Measurements from ENCODE around the gene YY1. TPM values are rescaled to one million over a fixed set of nuclear protein-coding genes. Genes with fewer than 3 reads are reported as not detected.

Gene YY1
- total and polyA plus RNA-seq, 2 of the 4 experiments (the other 2 are of a cell fraction) = 21.7 to 29.9 TPM

GRCh38 chr14:100278702-100279101 lies 39.8 kb downstream of the YY1 start:
- dilution Hi-C loops (cut with HindIII; ENCODE audit: low sequenced_read_pairs, unreplicated experiment) (no loop called here), in situ Hi-C loops (cut with MboI; ENCODE audit: low sequenced_read_pairs) (no loop called here), intact Hi-C loops (cut with micrococcal nuclease) (no loop called here)
- Histone ChIP-seq H2BK15ac (ENCODE audit: low read depth, low read length) (no peak overlapping the region), H3K9me1 (ENCODE audit: insufficient read depth, low read length) (peaks cover 35% of the 10 kb centered on the region), H3K27me3 (ENCODE audit: control insufficient read depth, insufficient read depth, low read length) (no peaks in the 10 kb centered on the region), H3K27ac (ENCODE audit: insufficient read depth, low read length) (no peak overlapping the region), H3K56ac (ENCODE audit: extremely low read depth, insufficient read depth, low read length) (no peak overlapping the region), H3K4me1 (ENCODE audit: control insufficient read depth, insufficient read depth, low read length) (peaks cover 11% of the 10 kb centered on the region), H2BK20ac (ENCODE audit: low read depth, low read length) (no peak overlapping the region), H3K14ac (replicated peaks; ENCODE audit: low read depth, low read length) (no peak overlapping the region), H2AK5ac (ENCODE audit: low read depth, low read length) (no peak overlapping the region), H3K9ac (ENCODE audit: low read depth, low read length) (no peak overlapping the region), H2AFZ (replicated peaks; ENCODE audit: low read length, poor library complexity) (peak overlapping the region; percentile 45), H3K4ac (ENCODE audit: low read depth, low read length) (0 out of 2 replicates have a peak overlapping the region, but pooled peaks have one; percentile 13), H3K18ac (ENCODE audit: low read depth, low read length) (no peak overlapping the region), H2BK5ac (ENCODE audit: low read depth, low read length, poor library complexity, severe bottlenecking) (peak overlapping the region; percentile 45), H3K4me2 (ENCODE audit: low read depth, low read length) (0 out of 2 replicates have a peak overlapping the region, but pooled peaks have one; percentile 5), H2AK9ac (replicated peaks; ENCODE audit: low read depth, low read length, poor library complexity) (peak overlapping the region; percentile 16), H4K91ac (ENCODE audit: insufficient read depth, low read depth, low read length) (no peak overlapping the region), H4K8ac (ENCODE audit: low read depth in 2 of 2, low read length in 2 of 2) (0 out of 4 replicates have a peak overlapping the region, but pooled peaks of 1 of the 2 experiments have one; percentile 25), H3K23ac (ENCODE audit: low read depth, low read length) (no peak overlapping the region), H3K4me3 (ENCODE audit: insufficient read depth, low read depth, low read length) (no peak overlapping the region), H4K20me1 (ENCODE audit: insufficient read depth, low read length) (peaks cover 55% of the 10 kb centered on the region), H4K5ac (ENCODE audit: low read depth, low read length) (no peak overlapping the region), H3K79me1 (ENCODE audit: low read depth in 1 of 2, low read length in 2 of 2) (peaks cover 46 to 81% of the 10 kb centered on the region in 2 experiments), H2BK120ac (ENCODE audit: low read depth, low read length) (no peak overlapping the region), H3K9me3 (ENCODE audit: control insufficient read depth, insufficient read depth, low read length) (no peaks in the 10 kb centered on the region), H3K36me3 (ENCODE audit: control insufficient read depth, insufficient read depth, low read length) (peaks cover 26% of the 10 kb centered on the region)
- WGBS, 2 experiments (ENCODE audit: extremely low coverage in 2 of 2, insufficient read length in 1 of 2) = 97% methylated on average over 5 of the region's 8 CpGs; no CpG with 5 or more reads in 1 of the 2 experiments
- ChIA-PET POLR2A (ENCODE audit: unreplicated experiment) (no interaction called here), CTCF (interaction anchor here (0.6 to 1.4 kb wide), 3 partner anchors 8 to 38 kb away, joined by 3 to 5 read pairs (median 4); no protein-coding TSS in a partner anchor)
- ATAC-seq (ENCODE audit: low read depth) (peak; percentile 79), DNase-seq (peak; percentile 67)
- no TSS peak for BruUV-seq (replicated peaks)
- peak; percentile 35 for TF ChIP-seq RAD21 (IDR thresholded peaks at IDR 0.05; ENCODE audit: low read length)
- TF ChIP-seq, protein P1, sequence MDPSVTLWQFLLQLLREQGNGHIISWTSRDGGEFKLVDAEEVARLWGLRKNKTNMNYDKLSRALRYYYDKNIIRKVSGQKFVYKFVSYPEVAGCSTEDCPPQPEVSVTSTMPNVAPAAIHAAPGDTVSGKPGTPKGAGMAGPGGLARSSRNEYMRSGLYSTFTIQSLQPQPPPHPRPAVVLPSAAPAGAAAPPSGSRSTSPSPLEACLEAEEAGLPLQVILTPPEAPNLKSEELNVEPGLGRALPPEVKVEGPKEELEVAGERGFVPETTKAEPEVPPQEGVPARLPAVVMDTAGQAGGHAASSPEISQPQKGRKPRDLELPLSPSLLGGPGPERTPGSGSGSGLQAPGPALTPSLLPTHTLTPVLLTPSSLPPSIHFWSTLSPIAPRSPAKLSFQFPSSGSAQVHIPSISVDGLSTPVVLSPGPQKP (IDR thresholded peaks at IDR 0.05; ENCODE audit: borderline replicate concordance, low read depth, low read length) = no peak
- no peak for TF ChIP-seq BHLHE40 (IDR thresholded peaks at IDR 0.05; ENCODE audit: low read depth, low read length)
- 0 out of 2 replicates have a peak, but pooled peaks have one; percentile 14 for TF ChIP-seq CEBPB (IDR thresholded peaks at IDR 0.05; ENCODE audit: low read depth, low read length)
- TF ChIP-seq USF2 (IDR thresholded peaks at IDR 0.05; ENCODE audit: low read depth, low read length) = no peak
- no peak for TF ChIP-seq MXI1 (IDR thresholded peaks at IDR 0.05; ENCODE audit: borderline replicate concordance, low read depth, low read length)
- TF ChIP-seq SMC3 (IDR thresholded peaks at IDR 0.05; ENCODE audit: low read depth, low read length) = peak; percentile 27; the same call in 1 of the 2 replicates
- TF ChIP-seq CHD1 (IDR thresholded peaks at IDR 0.05; ENCODE audit: low read depth, low read length) = no peak
- TF ChIP-seq NFE2L2 (IDR thresholded peaks at IDR 0.05; ENCODE audit: low read depth, low read length) = no peak
- TF ChIP-seq RCOR1 (IDR thresholded peaks at IDR 0.05; ENCODE audit: insufficient replicate concordance, low read length) = no peak
- peak; percentile 42 for TF ChIP-seq CTCF (conservative IDR thresholded peaks at IDR 0.05; ENCODE audit: low read depth, low read length)
- TF ChIP-seq MAZ (IDR thresholded peaks at IDR 0.05; ENCODE audit: borderline replicate concordance, low read depth, low read length) = no peak
- no peak for TF ChIP-seq FOS (IDR thresholded peaks at IDR 0.05; ENCODE audit: low read depth, low read length)
- no peak for TF ChIP-seq RFX5 (IDR thresholded peaks at IDR 0.05; ENCODE audit: low read depth, low read length)
- TF ChIP-seq MAFK (IDR thresholded peaks at IDR 0.05; ENCODE audit: low read depth, low read length) = no peak
- TF ChIP-seq POLR2A (IDR thresholded peaks at IDR 0.05; ENCODE audit: low read depth, low read length) = no peak
